ENCODE data around the gene DNAJB13.

The DNAJB13 gene

DNA sequence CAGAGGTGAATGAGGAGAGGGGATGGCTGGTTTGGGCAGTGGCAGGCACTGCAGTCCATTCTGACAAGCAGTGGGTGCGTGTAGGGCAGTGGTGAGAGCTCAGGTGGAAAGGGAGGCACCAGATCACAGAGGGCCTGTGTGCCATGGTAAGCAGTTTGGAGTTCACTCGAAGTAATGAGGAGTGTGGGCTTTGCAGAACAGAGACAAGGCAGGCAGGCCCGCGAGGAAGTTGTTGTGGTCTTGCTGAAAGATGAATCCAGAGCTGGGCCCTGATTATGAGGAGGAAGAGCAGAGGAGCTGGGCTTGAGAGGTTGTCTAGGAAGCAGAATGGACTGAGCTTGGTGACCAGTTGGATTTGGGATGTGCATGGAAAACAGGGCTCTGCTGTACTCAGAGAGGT is 1.6 kb upstream of the DNAJB13 start:
- no peak overlapping the region for H3K27ac ChIP-seq (ENCODE audit: insufficient read depth, low read depth, low read length, poor library complexity, severe bottlenecking)
- no peaks in the 10 kb centered on the region for H3K9me3 ChIP-seq (ENCODE audit: control insufficient read depth, low read length)
- H3K4me3 ChIP-seq (ENCODE audit: insufficient read depth, low read depth, low read length): no peak overlapping the region
- no peaks in the 10 kb centered on the region for H3K4me1 ChIP-seq (ENCODE audit: control insufficient read depth, insufficient read depth, low read length)
- 92 to 95% methylated on average over 4 of the region's 4 CpGs for WGBS, 2 experiments
- H3K27me3 ChIP-seq (ENCODE audit: control insufficient read depth, insufficient read depth, low read length, poor library complexity, severe bottlenecking): no peaks in the 10 kb centered on the region
- no peaks in the 10 kb centered on the region for H3K36me3 ChIP-seq (ENCODE audit: control insufficient read depth, insufficient read depth, low read length)

DNA sequence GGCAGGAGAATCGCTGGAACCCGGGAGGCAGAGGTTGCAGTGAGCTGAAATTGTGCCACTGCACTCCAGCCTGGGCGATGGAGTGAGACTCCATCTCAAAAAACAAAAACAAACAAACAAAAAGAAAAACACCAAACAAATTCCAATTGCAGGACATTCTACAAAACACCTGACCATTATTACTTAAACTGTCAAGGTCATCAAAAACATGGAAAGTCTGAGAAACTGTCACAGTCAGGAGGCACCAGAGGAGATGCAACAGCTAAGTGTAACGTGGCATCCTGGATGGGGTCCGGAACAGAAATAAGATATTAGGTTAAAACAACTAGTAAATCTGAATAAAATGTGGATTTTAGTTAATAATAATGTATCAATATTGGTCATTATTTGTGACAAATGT is 914 bp upstream of the DNAJB13 start:
- Histone ChIP-seq H3K27ac (ENCODE audit: insufficient read depth, low read depth, low read length, poor library complexity, severe bottlenecking) (no peak overlapping the region), H3K4me3 (ENCODE audit: insufficient read depth, low read depth, low read length) (no peak overlapping the region), H3K9me3 (ENCODE audit: control insufficient read depth, low read length) (no peaks in the 10 kb centered on the region), H3K4me1 (ENCODE audit: control insufficient read depth, insufficient read depth, low read length) (no peaks in the 10 kb centered on the region), H3K36me3 (ENCODE audit: control insufficient read depth, insufficient read depth, low read length) (no peaks in the 10 kb centered on the region), H3K27me3 (ENCODE audit: control insufficient read depth, insufficient read depth, low read length, poor library complexity, severe bottlenecking) (no peaks in the 10 kb centered on the region)
- 84 to 96% methylated on average over 4 to 5 of the region's 5 CpGs for WGBS, 2 experiments

DNA sequence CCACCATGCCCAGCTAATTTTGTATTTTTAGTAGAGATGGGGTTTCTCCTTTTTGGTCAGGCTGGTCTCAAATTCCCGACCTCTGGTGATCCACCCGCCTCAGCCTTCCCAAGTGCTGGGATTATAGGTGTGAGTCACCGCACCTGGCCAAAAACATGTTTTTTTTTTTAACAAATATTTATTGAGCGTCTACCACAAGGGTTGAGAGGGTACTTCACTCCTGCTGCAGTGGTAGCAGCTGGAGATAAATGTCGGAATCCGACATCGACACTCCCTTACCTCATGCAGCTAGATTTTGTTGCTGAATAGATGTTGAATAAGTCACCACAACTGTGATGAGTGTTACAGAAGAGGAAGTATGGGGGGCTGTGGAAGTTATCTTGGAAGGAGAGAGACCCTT is 971 bp downstream of the DNAJB13 start:
- Histone ChIP-seq H3K36me3 (ENCODE audit: control insufficient read depth, insufficient read depth, low read length) (no peaks in the 10 kb centered on the region), H3K9me3 (ENCODE audit: control insufficient read depth, low read length) (no peaks in the 10 kb centered on the region), H3K27me3 (ENCODE audit: control insufficient read depth, insufficient read depth, low read length, poor library complexity, severe bottlenecking) (no peaks in the 10 kb centered on the region), H3K4me1 (ENCODE audit: control insufficient read depth, insufficient read depth, low read length) (no peaks in the 10 kb centered on the region), H3K27ac (ENCODE audit: insufficient read depth, low read depth, low read length, poor library complexity, severe bottlenecking) (no peak overlapping the region), H3K4me3 (ENCODE audit: insufficient read depth, low read depth, low read length) (no peak overlapping the region)
- 94 to 100% methylated on average over 6 to 7 of the region's 7 CpGs for WGBS, 2 experiments

DNA sequence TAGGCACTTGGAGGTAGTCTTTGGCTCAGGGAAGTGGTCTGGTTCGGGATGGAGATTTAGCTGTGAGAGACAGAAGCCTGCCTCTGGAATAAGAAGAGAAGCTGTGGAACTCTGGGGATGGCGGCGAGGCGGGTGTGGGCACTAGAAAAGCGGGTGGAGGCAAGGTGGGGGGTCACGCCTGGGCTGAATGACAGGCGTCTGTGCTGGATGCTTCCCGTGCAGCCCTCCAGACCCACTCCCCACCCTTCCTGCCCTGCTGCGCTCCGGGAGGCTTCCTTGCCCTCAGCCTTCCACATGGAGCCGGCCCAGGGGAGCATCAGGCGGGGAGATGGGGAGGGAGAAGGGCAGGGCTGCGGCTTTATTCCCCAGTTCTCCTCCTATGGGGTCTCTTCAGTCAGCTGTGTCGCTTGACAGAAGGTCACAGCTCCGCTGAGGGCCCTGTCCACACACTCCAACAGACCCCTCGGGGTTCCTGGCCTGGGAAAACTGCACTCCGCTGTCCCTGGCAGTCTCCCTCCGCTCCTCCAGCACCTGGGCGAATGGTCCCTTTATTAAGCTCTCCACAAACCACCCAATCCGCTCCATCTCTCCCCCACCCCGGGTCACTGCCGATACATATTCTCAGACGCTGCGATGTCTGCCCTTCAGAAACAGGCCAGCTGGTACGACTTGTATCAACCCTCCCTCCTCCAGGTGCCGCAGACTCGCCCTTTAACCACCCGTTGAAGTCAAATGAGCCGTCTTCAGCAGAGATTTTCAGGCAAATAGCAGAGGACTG is 6.2 kb downstream of the DNAJB13 start:
- 88 to 89% methylated on average over 29 of the region's 29 CpGs for WGBS, 2 experiments
- no peak overlapping the region for H3K27ac ChIP-seq (ENCODE audit: insufficient read depth, low read depth, low read length, poor library complexity, severe bottlenecking)

DNA sequence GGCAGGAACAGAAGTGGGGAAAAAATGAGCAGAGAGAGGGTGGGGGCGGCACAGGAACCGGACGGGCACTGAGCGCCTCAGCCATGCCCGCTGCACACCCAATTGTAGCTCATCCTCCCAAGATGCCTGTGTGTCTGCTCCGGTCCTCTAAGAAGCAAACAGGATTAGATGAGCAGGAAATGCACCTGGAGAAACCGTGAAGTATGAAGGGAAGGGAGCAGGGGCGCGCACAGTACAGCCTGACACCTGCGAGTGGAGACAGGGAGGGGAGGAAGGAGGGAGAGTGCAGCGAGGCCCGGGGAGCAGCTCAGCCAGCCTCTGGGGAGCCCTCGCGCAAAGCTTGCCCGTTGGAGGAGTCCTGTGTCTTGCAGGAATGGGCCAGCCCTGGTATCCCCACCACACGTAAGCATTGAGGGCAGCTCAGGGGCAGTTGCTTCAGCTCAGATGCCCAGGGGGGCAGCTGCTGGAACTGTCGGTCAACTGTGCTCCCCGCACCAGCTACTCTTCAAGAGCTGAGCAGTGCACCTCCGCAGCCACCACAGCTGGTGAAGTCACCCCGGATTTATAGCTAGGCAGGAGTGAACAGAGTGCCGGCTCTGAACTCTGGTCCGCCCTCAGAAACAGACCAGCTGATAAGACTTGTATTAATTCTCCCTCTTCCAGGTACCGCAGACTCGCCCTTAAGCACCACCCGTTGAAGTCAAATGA is 7.0 kb downstream of the DNAJB13 start:
- Histone ChIP-seq H3K27ac (ENCODE audit: insufficient read depth, low read depth, low read length, poor library complexity, severe bottlenecking) (no peak overlapping the region), H3K4me3 (ENCODE audit: insufficient read depth, low read depth, low read length) (no peak overlapping the region), H3K27me3 (ENCODE audit: control insufficient read depth, insufficient read depth, low read length, poor library complexity, severe bottlenecking) (no peaks in the 10 kb centered on the region), H3K36me3 (ENCODE audit: control insufficient read depth, insufficient read depth, low read length) (no peaks in the 10 kb centered on the region), H3K4me1 (ENCODE audit: control insufficient read depth, insufficient read depth, low read length) (no peaks in the 10 kb centered on the region), H3K9me3 (ENCODE audit: control insufficient read depth, low read length) (no peaks in the 10 kb centered on the region)
- WGBS, 2 experiments: 92% methylated on average over 25 of the region's 25 CpGs

More for the DNA sequence above, 6.2 kb downstream of the DNAJB13 start:
- H3K4me1 ChIP-seq (ENCODE audit: control insufficient read depth, insufficient read depth, low read length): no peaks in the 10 kb centered on the region
- H3K27me3 ChIP-seq (ENCODE audit: control insufficient read depth, insufficient read depth, low read length, poor library complexity, severe bottlenecking): no peaks in the 10 kb centered on the region
- H3K9me3 ChIP-seq (ENCODE audit: control insufficient read depth, low read length): no peaks in the 10 kb centered on the region
- H3K36me3 ChIP-seq (ENCODE audit: control insufficient read depth, insufficient read depth, low read length): no peaks in the 10 kb centered on the region
- H3K4me3 ChIP-seq (ENCODE audit: insufficient read depth, low read depth, low read length): no peak overlapping the region

DNA sequence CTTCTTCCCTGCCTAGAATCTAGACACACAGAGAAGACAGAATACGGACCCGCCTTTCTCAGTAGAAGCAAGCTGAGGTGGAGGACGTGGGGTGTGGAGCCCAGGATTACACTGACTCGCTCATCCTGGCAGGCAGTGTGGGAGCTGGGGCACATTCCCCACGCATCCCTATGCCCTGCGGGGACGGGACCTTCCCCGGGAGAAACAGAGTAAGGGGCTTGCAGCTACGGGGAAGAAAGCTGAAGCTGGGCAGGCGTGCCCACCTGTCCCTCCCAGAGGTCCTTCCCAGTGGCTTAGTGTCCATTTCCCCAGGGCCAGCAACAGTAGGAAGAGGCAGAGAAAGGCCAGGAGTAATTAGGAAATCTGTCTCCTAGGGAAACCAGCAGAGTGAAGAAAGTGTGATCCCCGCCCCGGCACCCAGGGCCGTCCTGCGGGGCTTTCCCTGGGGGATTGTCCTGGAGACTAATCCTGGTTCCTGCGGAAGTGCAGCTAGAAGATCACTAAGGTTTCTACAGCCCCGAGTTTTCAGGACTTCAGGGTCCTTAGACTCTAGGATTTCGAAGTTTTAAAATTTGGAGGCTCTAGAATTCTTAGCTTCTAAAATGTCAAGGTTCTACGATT is 7.8 kb downstream of the DNAJB13 start:
- H3K4me3 ChIP-seq (ENCODE audit: insufficient read depth, low read depth, low read length): no peak overlapping the region
- no peaks in the 10 kb centered on the region for H3K9me3 ChIP-seq (ENCODE audit: control insufficient read depth, low read length)
- H3K27me3 ChIP-seq (ENCODE audit: control insufficient read depth, insufficient read depth, low read length, poor library complexity, severe bottlenecking): no peaks in the 10 kb centered on the region
- H3K4me1 ChIP-seq (ENCODE audit: control insufficient read depth, insufficient read depth, low read length): no peaks in the 10 kb centered on the region
- H3K36me3 ChIP-seq (ENCODE audit: control insufficient read depth, insufficient read depth, low read length): no peaks in the 10 kb centered on the region
- no peak overlapping the region for H3K27ac ChIP-seq (ENCODE audit: insufficient read depth, low read depth, low read length, poor library complexity, severe bottlenecking)
- WGBS, 2 experiments: 89 to 91% methylated on average over 18 of the region's 18 CpGs

DNA sequence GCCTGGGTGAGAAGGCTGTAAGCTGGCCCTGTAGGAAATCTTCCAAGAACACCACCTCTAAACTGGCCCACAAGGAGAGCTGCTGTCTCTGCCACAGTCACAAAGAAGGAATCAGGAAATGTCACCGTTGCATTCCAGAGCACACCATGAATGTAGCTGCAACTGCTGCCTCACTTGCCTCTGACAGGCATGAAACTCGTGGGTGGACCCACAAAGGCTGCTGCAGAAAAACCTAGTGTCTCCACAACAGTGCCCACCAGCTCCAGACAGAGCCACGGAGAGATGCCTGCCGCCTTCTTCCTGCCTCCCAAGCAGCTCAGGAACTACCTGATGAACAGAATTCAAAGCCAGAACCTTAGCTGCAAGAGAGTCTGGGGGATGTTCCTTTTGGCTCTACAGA is 10.5 kb downstream of the DNAJB13 start:
- Histone ChIP-seq H3K36me3 (ENCODE audit: control insufficient read depth, insufficient read depth, low read length) (no peaks in the 10 kb centered on the region), H3K27ac (ENCODE audit: insufficient read depth, low read depth, low read length, poor library complexity, severe bottlenecking) (no peak overlapping the region), H3K27me3 (ENCODE audit: control insufficient read depth, insufficient read depth, low read length, poor library complexity, severe bottlenecking) (no peaks in the 10 kb centered on the region), H3K4me3 (ENCODE audit: insufficient read depth, low read depth, low read length) (no peak overlapping the region), H3K4me1 (ENCODE audit: control insufficient read depth, insufficient read depth, low read length) (peaks cover 6% of the 10 kb centered on the region), H3K9me3 (ENCODE audit: control insufficient read depth, low read length) (no peaks in the 10 kb centered on the region)
- 76 to 79% methylated on average over 4 of the region's 4 CpGs for whole genome bisulfite sequencing, 2 experiments

DNA sequence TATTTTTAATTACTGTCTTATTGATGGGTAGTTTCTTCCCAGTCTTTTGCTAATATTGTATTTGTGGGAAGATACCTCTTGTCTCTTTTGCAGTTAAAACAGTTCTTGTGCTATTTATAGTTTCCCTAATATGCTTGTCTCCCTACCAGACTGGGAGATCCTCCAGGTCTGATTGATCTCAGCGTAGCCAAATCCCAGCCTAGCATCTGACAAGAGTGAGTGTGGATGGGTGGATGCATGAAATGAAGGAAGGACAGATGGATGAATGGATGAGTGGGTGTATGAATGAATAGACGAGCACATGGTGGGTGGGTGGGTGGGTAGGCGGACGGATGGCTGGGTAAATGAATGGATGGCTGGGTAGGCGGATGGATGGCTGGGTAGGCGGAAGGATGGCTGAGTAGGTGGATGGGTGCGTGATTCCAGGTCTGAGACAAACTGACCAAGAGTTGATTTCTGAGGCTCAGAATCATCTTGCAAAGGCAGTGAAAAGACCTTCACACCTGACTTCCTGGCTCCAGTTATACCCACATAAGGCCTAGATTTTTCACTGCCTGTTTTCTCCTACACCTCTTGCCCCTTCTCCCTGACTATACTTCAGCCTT is 11.4 kb downstream of the DNAJB13 start:
- H3K36me3 ChIP-seq (ENCODE audit: control insufficient read depth, insufficient read depth, low read length): no peaks in the 10 kb centered on the region
- WGBS, 2 experiments: 89 to 90% methylated on average over 7 of the region's 7 CpGs
- peaks cover 6% of the 10 kb centered on the region for H3K4me1 ChIP-seq (ENCODE audit: control insufficient read depth, insufficient read depth, low read length)
- H3K4me3 ChIP-seq (ENCODE audit: insufficient read depth, low read depth, low read length): no peak overlapping the region
- no peaks in the 10 kb centered on the region for H3K27me3 ChIP-seq (ENCODE audit: control insufficient read depth, insufficient read depth, low read length, poor library complexity, severe bottlenecking)
- no peaks in the 10 kb centered on the region for H3K9me3 ChIP-seq (ENCODE audit: control insufficient read depth, low read length)
- H3K27ac ChIP-seq (ENCODE audit: insufficient read depth, low read depth, low read length, poor library complexity, severe bottlenecking): no peak overlapping the region

DNA sequence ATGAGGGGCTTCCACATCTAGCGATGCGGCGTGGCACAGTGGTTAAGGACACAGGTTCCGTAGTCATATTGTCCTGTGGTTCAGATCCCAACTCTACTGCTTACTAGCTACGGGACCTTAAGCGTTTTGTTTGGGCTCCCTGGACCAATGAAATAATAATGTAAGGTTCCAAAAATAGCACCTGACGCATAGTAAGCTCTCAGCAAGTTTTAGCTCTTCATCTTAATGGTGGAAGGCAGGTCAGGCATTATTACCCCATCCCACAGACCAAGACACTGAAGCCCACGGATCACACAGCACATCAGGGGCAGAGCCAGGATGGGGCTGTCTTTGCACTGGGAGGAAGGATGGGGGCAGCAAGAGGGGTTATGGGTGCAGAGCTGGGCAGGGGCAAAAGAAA is 13.0 kb downstream of the DNAJB13 start:
- peaks cover 6% of the 10 kb centered on the region for H3K4me1 ChIP-seq (ENCODE audit: control insufficient read depth, insufficient read depth, low read length)
- H3K36me3 ChIP-seq (ENCODE audit: control insufficient read depth, insufficient read depth, low read length): no peaks in the 10 kb centered on the region
- H3K27ac ChIP-seq (ENCODE audit: insufficient read depth, low read depth, low read length, poor library complexity, severe bottlenecking): no peak overlapping the region
- H3K4me3 ChIP-seq (ENCODE audit: insufficient read depth, low read depth, low read length): no peak overlapping the region
- WGBS, 2 experiments: 81 to 96% methylated on average over 7 to 8 of the region's 8 CpGs
- no peaks in the 10 kb centered on the region for H3K9me3 ChIP-seq (ENCODE audit: control insufficient read depth, low read length)
- no peaks in the 10 kb centered on the region for H3K27me3 ChIP-seq (ENCODE audit: control insufficient read depth, insufficient read depth, low read length, poor library complexity, severe bottlenecking)

Measured in ectodermal cell (in vitro differentiated cells).